Measurements from ENCODE around the gene GOLPH3L.

DNA sequence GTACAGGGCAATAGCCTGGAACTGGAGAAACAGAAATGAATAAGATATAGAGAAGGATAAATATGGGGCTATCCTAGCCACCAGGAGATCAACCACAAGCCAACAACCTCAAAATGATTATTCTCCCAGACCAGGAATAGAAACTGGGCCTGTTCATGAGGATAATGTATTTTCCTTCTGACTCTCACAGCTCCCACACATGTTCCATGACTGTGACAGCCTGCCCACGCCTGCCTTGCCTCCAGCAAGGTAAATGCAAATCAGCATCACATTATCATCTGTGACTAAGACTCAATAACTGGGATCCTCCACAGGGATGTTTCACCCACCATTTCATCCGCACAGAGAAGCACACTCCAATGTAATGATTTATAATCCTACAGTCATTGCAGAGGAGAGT is 70.8 kb downstream of the GOLPH3L start:
- TF ChIP-seq, protein P1, sequence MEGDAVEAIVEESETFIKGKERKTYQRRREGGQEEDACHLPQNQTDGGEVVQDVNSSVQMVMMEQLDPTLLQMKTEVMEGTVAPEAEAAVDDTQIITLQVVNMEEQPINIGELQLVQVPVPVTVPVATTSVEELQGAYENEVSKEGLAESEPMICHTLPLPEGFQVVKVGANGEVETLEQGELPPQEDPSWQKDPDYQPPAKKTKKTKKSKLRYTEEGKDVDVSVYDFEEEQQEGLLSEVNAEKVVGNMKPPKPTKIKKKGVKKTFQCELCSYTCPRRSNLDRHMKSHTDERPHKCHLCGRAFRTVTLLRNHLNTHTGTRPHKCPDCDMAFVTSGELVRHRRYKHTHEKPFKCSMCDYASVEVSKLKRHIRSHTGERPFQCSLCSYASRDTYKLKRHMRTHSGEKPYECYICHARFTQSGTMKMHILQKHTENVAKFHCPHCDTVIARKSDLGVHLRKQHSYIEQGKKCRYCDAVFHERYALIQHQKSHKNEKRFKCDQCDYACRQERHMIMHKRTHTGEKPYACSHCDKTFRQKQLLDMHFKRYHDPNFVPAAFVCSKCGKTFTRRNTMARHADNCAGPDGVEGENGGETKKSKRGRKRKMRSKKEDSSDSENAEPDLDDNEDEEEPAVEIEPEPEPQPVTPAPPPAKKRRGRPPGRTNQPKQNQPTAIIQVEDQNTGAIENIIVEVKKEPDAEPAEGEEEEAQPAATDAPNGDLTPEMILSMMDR (IDR thresholded peaks at IDR 0.05; ENCODE audit: low read depth, low read length) = no peak
- TF ChIP-seq POLR2A (IDR thresholded peaks at IDR 0.05; ENCODE audit: extremely low read depth, insufficient read length) (no peak), MYC (IDR thresholded peaks at IDR 0.05; ENCODE audit: low read depth, low read length) (no peak)
- TF ChIP-seq, protein P2, sequence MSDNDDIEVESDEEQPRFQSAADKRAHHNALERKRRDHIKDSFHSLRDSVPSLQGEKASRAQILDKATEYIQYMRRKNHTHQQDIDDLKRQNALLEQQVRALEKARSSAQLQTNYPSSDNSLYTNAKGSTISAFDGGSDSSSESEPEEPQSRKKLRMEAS (IDR thresholded peaks at IDR 0.05; ENCODE audit: low read depth, low read length) = no peak
